Midbrain (tissue), 1 donor: ENCODE measurements around the gene PCNX3.

Experiments used
- DNase-seq: peaks from one replicate; lab custom pipeline; 2025; lab: John Stamatoyannopoulos, UW

Gene PCNX3

DNA sequence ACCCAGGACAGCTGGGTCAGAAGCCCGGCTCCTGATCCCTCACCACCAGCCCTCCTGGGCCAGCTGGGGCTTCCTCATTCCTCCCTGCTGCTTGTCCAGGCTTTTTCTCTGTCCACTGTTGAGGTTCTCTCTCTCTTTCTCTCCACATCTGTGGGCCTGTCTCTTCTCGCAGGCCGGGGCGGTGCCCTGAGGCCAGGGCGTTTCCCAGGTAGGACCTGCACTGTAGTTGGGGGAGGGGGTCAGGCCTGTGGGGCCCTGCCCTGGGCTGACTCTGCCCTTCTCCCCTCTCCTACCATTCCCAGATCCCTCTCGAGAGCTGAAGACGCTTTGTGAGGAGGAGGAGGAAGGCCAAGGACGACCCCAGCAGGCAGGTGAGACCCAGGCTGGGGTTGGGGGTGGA lies 34.8 kb upstream of the PCNX3 start:
- DNase-seq, result no peak

DNA sequence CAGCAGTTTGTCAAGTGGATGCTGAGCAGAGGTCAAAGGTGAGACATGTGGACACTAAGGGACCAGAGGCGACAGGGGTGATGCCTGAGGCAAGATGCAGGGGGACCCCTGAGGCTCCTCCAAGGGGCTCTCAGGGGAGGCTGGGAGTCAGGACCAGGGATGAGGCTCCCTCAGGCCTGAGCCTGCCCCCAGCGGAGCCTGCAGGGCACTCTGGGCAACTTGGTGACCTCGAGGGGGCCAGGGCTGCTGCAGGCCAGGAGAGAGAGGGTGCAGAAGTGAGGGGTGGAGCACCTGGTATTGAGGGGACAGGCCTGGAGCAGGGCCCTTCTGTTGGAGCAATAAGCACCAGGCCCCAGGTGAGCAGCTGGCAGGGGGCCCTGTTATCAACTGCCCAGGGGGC lies 33.6 kb upstream of the PCNX3 start:
- DNase-seq, result no peak

DNA sequence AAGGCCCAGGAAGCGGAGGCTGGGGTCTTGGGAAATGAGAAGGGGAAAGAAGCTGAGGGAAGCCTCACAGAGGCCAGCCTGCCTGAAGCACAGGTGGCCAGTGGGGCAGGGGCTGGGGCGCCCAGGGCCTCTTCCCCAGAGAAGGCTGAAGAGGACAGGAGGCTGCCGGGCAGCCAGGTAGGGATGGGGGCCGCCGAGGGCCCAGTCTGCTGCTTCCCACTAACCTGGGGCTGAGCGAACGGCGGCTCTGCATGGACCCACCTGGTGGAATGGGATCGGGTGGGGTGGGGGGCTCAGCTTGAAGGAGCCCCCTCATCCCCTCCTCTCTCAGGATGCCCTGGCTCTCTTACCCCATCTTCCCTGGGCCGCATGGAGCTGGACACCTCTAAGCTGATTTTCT lies 32.0 kb upstream of the PCNX3 start:
- DNase-seq, result no peak

DNA sequence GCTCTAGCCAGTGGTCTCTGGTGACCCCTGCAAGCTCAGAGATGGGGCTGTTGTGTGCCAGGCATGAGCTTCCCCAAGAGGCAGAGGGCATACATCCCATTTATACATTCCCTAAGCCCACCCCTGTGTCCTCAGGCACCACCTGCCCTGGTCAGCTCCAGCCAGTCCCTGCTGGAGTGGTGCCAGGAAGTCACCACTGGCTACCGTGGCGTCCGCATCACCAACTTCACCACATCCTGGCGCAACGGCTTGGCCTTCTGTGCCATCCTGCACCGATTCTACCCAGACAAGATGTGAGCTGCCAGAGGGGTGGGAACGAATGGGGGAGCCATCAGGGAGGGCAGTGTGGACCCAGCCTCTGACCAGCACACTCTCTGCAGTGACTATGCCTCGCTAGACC lies 31.5 kb upstream of the PCNX3 start:
- DNase-seq, result no peak

DNA sequence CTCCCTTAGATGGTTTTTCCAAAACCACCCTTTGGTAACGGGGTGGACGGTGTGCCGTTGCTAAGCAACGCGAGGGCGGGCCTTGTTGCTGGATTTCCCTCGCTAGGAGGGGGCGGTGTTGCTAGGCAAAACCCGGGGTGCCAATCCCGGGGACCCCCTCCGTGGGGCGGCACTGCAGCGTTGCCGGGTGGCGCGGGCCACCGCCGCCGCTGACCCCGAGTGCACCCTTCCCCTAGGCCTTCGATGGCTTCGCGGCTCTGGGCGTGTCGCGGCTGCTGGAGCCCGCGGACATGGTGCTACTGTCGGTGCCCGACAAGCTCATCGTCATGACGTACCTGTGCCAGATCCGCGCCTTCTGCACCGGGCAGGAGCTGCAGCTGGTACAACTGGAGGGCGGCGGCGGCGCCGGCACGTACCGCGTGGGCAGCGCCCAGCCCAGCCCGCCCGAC lies 30.8 kb upstream of the PCNX3 start:
- DNase-seq, result no peak

DNA sequence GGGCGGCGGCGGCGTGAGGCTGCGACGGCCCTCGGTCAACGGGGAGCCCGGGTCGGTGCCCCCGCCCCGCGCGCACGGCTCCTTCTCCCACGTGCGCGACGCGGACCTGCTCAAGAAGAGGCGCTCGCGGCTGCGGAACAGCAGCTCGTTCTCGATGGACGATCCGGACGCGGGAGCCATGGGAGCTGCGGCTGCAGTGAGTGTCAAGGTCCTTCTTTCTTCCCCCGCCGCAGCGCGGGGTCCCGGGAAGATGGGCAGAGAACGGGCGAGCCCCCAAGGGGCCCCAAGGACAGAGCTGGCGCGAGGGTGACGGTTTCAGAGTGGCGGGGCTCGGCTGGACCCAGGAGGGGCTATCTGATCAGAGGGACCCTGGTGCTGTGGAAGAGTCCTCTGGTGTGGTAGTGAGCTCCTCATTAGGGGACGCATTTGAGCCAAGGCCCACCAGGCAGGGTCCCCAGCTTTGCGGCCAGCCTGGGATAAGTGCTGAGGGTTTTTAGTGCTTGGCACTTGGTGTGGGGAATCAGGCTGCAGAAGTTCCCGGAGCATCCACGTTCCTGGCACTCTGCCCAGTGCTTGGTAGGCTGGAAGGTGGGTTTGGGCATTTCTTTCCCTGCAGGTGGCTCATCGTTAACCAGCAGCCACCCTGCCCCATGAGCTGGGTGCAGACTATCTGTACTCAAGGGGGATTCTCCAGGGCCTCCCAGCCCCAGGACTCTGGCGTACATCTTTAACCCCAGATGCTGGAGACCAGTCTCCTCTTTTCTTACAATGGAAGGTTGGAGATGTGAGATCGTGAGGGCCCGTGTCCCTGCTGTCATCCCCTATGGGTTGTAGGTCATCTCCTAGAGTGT lies 30.0 kb upstream of the PCNX3 start:
- no peak for DNase-seq

DNA sequence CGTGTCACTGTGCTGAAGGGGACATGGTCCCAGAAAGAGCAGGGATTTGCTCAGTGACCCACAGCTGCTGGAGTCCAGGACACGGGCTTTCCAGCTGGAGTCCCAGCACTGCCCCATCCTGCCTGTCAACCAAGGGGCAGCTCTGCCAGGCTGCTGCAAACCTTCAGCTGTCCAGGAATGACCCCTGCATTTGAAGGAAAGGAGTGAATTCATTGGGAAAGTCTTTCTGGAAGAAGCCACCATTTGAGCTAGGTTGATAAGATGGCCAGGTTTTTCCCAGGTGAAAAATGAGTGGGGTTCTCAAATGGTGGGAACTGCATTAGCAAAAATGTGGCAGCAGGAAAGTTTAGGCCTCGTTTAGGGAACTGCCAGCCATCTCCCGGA lies 29.3 kb upstream of the PCNX3 start:
- no peak for DNase-seq

DNA sequence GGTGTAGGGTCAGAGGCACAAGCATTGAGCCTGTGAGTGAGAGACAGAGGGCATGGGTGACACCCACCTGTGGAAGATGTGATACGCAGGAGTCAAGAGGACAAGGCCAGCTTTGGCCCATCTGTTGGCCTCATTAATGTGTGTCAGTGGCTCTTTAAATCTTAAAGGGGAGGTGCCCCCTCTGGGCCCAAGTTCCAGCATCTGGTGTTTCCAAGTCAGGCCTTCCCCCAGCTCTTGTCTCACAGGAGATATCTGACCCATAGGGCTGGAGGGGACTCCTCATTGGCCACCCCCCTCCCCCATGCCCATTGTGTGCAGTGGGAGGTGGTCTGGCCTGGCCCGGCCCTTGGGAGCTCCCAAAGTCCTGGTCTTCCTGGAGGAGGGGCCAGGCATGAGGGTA lies 28.9 kb upstream of the PCNX3 start:
- no peak for DNase-seq

DNA sequence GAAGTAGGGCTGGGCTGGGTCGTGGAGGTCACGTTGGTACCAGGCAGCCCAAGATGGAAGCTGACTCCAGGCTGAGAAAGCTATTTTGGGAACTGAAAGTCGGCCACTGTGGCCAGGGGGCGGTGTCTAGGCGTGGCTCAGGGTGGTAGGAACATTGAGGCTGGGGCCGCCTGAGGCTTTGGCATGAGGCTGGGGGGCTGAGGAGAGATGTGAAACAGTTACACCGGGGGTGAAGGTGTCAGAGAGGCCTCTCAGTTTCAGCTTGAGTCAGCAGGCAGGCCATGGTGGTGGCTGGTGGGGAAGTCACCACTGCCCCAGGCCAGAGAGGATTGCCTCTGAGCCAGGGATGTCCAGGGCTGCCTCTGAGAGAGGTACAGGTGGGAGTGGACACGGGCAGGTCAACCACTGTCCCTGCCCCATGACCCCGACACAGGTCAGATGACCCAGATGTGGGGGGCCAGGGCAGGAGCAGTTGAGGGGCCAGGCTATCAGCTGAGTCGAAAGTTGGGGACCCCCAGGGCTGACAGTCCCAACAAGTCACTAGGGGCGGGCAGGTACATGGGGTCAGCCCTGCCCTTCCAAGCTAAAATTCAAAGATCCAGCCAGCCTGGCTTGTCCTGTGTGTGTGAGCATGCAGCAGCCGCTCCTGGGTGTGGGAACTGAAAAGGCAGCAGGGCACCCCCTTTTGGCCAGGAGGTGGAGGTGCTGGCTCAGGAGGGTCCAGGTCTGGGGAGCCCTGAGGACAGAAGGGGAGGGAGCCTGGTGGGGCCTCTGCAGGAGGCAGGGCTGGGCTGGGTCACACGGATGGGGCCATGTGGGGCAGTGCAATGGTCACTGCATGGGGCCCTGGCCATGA lies 27.1 kb upstream of the PCNX3 start:
- no peak for DNase-seq

DNA sequence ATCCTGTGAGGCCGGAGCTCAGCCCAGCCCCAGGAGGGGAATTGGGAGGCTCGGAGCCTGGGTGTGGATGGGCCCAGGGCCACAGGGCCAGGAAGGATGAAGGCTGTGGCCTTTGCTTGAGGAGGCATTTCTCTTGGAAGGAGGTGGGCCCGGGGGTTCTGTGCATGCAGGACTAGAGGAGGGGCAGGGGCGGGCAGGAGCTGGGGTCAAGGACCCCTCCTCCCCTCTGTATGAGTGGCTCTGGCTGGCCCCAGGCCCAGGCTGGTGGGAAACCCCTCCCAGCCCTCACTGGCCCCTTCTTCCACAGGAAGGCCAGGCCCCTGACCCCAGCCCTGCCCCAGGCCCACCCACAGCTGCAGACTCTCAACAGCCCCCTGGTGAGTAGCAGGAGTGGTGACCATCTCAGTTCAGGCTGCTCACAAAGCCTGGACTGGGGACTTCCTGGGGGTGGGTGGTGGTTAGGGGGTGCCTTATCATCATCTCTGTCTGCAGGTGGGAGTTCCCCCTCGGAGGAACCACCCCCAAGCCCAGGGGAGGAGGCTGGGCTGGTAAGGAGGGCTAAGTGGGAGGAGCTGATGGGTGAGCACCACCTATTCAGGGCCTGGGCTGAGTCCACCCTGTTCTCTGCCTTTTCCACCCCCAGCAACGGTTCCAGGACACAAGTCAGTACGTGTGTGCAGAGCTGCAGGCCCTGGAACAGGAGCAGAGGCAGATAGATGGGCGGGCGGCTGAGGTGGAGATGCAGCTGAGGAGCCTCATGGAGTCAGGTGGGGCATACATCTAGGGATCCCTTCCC lies 25.9 kb upstream of the PCNX3 start:
- DNase-seq, result no peak

DNA sequence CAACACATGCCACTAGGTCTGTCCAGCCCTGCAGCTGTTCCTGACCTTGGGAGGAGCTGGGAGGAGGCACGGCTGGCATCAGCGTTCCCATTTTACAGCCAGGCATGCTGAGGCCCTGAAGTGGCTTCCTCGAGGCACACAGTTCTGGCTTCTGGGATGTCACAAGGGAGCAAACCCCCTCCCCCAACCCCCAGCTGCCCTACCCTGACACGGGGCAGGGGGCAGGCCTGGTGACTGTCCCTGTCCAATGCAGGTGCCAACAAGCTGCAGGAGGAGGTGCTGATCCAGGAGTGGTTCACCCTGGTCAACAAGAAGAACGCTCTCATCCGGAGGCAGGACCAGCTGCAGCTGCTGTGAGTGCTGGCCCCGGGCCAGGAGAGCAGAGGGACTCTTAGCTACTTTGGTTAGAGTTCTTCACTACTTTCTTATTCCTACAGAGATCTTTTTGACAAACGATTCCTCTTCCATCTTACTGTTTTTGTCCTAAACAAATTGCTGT lies 25.3 kb upstream of the PCNX3 start:
- no peak for DNase-seq

DNA sequence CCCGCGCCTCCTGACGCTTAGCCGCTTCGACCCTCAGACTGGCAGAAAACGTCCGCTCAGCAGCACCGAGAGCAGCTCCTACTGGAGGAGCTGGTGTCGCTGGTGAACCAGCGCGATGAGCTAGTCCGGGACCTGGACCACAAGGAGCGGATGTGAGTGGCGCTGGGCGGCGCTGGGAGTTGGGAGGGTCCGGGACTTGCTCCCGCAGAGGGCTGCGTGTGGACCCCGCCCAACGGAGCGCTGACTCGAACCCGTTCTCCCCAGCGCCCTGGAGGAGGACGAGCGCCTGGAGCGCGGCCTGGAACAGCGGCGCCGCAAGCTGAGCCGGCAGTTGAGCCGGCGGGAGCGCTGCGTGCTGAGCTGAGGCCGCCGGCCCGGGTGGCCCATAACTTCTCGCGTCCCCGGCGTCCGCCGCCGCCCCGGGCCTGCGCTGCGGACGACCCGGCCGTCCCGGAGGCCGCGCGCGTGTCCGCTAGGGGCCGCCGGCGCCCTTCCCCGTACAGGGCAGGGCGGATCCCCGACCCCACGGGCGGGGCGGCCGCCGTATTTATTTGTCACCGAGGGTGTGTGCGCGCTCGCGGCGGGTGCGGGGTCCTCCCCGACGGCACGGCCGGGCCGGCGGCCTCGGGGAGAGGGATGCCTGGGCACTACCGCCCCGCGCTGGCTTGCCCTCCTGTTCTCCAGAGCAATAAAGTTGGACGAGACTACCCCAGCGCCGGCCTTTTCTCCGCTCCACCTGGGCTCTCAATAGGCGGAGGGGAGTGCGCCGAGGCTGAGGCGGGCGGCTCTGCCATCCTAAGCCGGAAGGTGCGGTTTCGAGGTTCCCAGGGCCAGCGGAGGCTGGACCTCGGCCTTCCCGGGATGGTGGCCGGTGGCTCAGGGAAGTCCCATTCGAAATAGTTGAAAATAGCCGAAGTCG lies 23.4 kb upstream of the PCNX3 start:
- no peak for DNase-seq

DNA sequence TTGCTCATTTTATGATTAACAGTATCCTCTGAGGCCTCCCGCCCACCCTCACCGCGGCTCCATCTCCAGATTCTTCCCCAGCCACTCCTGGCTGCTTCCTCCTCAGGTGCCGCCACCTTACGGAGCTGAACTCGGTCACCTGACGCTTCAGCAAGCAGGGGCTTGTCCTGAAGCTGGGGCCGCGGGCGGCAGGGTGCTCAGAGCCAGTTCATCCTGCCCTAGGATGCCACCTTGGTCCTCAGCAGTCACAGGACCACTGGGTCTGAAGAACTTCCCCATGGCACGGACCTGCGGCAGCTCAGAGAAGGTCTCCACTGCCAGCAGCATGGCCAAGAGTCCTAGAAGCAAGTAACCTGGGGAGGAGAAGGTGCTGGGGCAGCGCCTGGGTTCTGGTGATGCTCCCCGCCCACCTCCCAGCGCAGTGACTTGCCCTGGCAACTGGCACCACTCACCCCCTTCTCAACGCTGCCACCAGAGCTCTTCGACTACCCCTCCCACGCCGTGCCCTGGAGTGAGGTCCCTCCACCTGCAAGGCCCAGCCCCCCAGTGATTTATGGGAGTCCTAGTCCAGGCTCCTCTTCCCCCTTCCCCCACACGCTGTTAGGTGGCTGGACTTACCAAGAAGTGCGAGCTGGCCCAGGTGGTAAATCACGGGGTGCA lies 22.6 kb upstream of the PCNX3 start:
- DNase-seq, result no peak

DNA sequence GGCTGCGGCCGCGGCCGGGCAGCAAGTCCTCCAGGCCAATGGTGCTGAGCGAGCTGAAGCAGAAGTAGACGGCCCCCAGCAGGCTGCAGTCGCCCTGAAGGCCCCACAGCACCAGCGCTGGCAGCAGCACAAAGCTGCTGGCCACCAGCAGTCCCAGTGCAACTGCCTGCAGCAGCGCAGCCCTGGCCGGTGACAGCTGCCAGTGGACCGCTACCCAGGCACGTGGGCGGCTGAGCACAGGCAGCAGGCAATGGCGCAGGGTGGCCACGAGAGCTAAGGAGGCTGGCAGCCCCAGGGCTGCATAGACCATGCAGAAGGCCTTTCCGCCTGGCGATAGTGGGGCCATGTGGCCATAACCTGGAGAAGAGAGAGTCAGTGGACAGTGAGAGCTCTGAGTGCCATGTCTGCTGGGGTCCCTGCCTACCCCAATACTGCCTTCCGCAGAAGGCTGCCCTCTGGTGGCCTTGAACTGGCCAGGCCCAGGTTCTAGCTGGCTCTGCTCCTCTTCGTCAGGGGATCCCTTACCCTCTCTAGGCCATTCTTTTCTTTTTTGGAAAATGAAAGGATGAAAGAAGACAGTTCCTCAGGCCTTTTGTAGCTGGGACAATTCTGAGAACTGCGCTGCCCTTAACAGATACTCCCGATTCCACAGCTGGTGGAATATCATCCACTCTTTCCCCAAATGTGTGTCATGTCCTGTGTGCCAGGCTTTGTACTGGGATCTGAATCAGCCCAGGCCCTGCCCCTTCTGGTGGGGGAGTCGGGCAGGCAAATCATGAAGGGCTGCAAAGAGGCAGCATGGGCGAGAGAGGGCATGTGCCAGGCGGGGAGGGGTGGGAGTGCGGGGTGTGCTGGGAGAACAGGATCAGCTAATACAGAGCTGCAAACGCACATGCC lies 21.8 kb upstream of the PCNX3 start:
- peak; percentile 58 for DNase-seq

DNA sequence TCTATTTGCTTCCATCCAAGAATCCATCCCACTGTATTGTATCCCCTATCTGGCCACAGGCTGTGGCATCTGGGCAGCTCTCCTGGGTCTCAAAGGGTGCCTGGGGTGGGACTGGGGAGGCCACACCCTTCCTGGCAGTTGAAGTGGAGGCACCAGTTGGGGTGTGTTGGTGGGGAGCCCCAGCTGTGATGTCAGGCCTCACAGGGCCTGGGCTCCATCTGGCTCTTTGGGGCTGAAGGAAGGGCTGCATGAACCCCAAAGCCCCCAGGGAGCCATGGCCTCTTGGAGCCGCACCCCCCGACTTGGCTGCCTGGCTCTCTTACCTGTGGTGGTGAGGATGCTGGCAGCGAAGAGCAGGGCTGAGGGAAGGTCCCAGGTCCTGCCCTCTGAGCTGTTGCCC lies 20.4 kb upstream of the PCNX3 start:
- no peak for DNase-seq

DNA sequence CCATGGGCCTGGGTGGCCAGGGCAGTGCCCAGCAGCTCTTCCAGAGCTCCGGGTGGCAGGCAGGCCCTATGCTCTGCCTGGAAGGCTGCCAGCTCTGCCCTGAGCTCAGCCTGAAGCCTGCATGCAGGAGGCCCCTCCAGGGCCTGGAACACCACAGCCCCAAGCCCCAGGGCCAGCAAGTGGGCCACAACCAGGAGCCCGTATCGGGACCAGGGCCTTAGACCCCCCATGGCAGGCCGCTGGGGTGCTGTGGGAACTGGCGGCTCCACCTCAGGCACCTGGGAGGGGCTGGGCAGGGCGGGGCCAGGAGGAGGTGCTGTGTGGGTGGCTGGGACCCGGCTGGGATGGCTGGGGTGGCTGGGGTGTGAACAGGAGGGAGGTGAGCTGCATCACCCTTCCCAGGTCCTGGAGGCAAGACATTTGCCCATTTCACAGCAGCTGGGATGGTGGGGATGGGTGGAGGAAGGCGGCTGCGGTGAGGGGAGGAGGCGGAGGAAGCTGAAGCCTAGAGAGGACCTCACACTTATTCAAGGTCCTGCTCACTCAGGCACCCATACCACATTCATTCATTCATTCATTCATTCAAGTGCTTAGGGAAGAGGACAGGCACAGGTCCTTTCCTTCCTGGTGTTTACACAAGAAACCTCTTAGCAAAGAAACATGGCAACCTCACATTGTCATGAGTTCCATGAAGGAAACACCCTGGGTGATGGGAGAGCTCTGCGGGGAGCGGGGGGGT lies 19.9 kb upstream of the PCNX3 start, which contains the start of gene KCNK7:
Gene KCNK7, minus strand, starts transcription at position 258 of the 739 bp plus-strand sequence. Its CDS starts 28 bp downstream, at position 230.
- no peak for DNase-seq

DNA sequence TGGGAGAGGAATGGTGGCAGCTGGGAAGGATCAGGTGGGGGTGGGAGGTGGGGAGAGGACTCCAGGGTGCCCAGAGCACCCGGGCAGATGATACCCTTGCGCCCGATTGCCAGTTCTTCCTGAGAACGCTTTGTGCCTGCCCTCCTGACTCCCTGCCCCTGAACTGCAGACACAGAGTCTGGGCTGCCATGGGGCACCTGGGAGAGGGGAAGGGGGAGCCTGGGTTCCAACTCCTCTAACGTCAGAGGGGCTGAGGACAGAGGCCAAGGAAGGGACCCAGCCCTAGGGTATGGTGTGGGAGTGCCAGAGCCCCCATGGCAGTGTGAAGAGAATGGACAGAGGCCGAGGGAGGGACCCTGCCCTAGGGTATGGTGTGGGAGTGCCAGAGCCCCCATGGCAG lies 19.1 kb upstream of the PCNX3 start:
- no peak for DNase-seq

DNA sequence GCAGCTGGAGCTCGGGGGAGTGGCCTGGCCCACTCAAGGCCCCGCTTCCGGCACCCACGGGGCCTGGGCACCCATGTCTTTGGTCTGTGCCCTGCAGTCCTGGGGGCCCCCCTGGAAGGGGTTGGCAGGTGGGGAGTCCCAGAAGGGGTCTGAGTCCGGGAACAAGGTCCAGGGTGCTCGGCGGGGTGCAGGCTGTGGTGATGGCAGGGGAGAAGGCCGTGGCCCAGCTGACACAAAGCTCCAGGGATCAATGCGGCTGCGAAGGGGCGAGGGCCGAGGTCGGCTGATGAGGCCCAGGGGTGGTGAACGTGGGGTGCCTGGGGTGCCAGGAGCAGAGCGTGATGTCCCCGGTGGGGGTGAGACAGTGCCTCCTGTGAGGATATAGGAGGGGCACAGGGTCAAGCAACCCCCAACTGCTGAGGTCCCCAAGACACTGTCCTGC lies 17.3 kb upstream of the PCNX3 start:
- no peak for DNase-seq
